Islet of Langerhans (tissue), 1 donor: ENCODE measurements around the gene OSR1.
"Not testable (repeated sequence)": the region's sequence is repeated elsewhere in the genome, so short reads cannot be mapped to it uniquely, and the experiment has no call there.

Experiments
- FAIRE-seq: peaks from one replicate; lab custom pipeline; 2011; peaks lifted over from hg19 to GRCh38; lab: Jason Lieb, UNC

The OSR1 gene

GRCh38 chr2:19358242-19359020, at the start of gene OSR1:
Gene OSR1, minus strand, starts transcription at chr2:19358623. Its CDS starts 4,818 bp downstream, at chr2:19353805.
- FAIRE-seq = no peak

GRCh38 chr2:19403785-19404184, 45.4 kb upstream of the OSR1 start:
- FAIRE-seq = no peak

GRCh38 chr2:19392191-19392590, 33.8 kb upstream of the OSR1 start:
- no peak for FAIRE-seq

GRCh38 chr2:19389469-19389868, 31.0 kb upstream of the OSR1 start:
- FAIRE-seq = not testable (repeated sequence)

- FAIRE-seq = no peak
These were observed 22.1 kb upstream of the OSR1 start for GRCh38 chr2:19380532-19380931.

- no peak for FAIRE-seq
These were observed 20.5 kb upstream of the OSR1 start for GRCh38 chr2:19378939-19379338.

- no peak for FAIRE-seq
These were observed 19.3 kb upstream of the OSR1 start for GRCh38 chr2:19377717-19378116.

- no peak for FAIRE-seq
These were observed 14.9 kb upstream of the OSR1 start for GRCh38 chr2:19373352-19373751.

GRCh38 chr2:19371996-19372582, 13.7 kb upstream of the OSR1 start:
- no peak for FAIRE-seq

- FAIRE-seq = no peak
These were observed 11.0 kb upstream of the OSR1 start for GRCh38 chr2:19369341-19369955.

- FAIRE-seq = no peak
These were observed 10.3 kb upstream of the OSR1 start for GRCh38 chr2:19368760-19369159.

- FAIRE-seq = no peak
These were observed 8.9 kb upstream of the OSR1 start for GRCh38 chr2:19367326-19367725.

- FAIRE-seq = no peak
These were observed 6.7 kb upstream of the OSR1 start for GRCh38 chr2:19365126-19365525.

- FAIRE-seq = no peak
These were observed 5.6 kb upstream of the OSR1 start for GRCh38 chr2:19364014-19364413.

- no peak for FAIRE-seq
These were observed 5.0 kb upstream of the OSR1 start for GRCh38 chr2:19363474-19363778.

GRCh38 chr2:19362755-19363473, 4.5 kb upstream of the OSR1 start:
- FAIRE-seq = no peak

- FAIRE-seq = no peak
These were observed 3.8 kb upstream of the OSR1 start for GRCh38 chr2:19362094-19362754.

GRCh38 chr2:19361325-19361990, 3.0 kb upstream of the OSR1 start:
- no peak for FAIRE-seq

- no peak for FAIRE-seq
These were observed 2.5 kb upstream of the OSR1 start for GRCh38 chr2:19360966-19361321.

GRCh38 chr2:19360266-19360965, 2.0 kb upstream of the OSR1 start:
- FAIRE-seq = no peak

GRCh38 chr2:19359456-19359855, 1.0 kb upstream of the OSR1 start:
- FAIRE-seq = no peak

GRCh38 chr2:19359021-19359357, 566 bp upstream of the OSR1 start:
- FAIRE-seq = no peak
